ENCODE measurements around the gene VAPA. TPM values are rescaled to one million over a fixed set of nuclear protein-coding genes. Genes with fewer than 3 reads are reported as not detected.

Gene VAPA
- total and polyA plus RNA-seq, 8 donors: 182 to 220 (median 205) TPM

DNA sequence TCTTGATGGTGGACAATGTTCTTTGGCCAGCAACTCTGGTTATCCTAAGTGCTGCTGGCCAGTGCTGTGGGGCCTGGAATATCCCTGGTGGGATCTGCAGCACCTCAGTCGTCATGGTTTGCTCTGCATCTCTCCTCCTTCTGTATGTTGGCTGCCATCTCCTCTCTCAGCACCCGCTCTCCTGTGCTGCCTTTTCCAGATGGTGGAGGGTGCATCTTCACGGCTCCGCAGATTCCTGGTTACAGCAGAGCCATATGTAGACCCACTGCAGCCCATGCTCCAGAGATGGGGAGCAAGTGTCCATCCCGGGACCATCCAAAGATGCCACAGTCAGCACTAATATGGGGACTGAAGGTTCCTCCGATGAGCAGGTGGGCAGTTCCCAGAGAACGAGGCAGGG is 90.0 kb downstream of the VAPA start:
- TF ChIP-seq, protein P1, sequence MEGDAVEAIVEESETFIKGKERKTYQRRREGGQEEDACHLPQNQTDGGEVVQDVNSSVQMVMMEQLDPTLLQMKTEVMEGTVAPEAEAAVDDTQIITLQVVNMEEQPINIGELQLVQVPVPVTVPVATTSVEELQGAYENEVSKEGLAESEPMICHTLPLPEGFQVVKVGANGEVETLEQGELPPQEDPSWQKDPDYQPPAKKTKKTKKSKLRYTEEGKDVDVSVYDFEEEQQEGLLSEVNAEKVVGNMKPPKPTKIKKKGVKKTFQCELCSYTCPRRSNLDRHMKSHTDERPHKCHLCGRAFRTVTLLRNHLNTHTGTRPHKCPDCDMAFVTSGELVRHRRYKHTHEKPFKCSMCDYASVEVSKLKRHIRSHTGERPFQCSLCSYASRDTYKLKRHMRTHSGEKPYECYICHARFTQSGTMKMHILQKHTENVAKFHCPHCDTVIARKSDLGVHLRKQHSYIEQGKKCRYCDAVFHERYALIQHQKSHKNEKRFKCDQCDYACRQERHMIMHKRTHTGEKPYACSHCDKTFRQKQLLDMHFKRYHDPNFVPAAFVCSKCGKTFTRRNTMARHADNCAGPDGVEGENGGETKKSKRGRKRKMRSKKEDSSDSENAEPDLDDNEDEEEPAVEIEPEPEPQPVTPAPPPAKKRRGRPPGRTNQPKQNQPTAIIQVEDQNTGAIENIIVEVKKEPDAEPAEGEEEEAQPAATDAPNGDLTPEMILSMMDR (IDR thresholded peaks at IDR 0.05): no peak
- intact Hi-C loops (cut with DNase I): no loop called here

DNA sequence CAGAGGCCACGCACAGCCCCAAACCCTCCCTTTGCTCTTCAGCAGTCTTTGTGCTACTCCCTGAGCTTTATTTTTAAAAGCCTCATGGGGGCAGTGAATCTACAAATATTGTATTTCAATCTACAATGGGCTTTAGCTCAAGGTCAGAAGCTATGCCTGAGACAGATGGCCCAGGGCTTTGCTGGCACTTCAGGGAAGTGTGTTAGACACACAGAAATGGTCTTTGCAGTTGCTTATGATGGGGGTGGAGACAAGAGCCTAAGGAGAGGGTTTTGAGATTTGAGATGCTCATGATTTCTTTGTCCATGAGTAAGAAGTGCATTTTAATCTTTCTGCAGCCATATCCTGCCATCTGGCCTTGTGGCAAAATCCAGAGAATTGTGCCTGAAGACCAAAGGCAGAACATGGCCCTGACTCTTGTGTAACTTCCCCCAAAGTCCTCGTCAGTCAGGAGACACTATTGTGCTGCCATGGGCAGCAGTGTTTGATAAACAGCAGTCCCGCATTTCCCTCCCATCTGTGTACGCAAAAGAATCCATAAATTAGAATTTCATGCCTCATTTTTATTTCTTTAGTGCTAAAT is 92.6 kb downstream of the VAPA start:
- ATAC-seq: peak; percentile 71
- TF ChIP-seq, protein P1 (IDR thresholded peaks at IDR 0.05): peak in 1 of 2 donors; percentile 29
- Histone ChIP-seq H3K9me3 (no peaks in the 10 kb centered on the region), H3K27ac (no peak overlapping the region), H3K4me1 (peaks cover 0 to 29% of the 10 kb centered on the region in 2 donors), H3K4me3 (no peak overlapping the region), H3K36me3 (no peaks in the 10 kb centered on the region), H3K27me3 (no peaks in the 10 kb centered on the region)
- no peak for DNase-seq
- intact Hi-C loops (cut with DNase I): no loop called here

More for the DNA sequence above, 90.0 kb downstream of the VAPA start:
- Histone ChIP-seq H3K27ac (no peak overlapping the region), H3K4me1 (peaks cover 0 to 25% of the 10 kb centered on the region in 2 donors), H3K27me3 (no peaks in the 10 kb centered on the region), H3K36me3 (no peaks in the 10 kb centered on the region), H3K4me3 (no peak overlapping the region), H3K9me3 (peaks cover 0 to 14% of the 10 kb centered on the region in 2 donors)
- DNase-seq: no peak
- no peak for ATAC-seq

DNA sequence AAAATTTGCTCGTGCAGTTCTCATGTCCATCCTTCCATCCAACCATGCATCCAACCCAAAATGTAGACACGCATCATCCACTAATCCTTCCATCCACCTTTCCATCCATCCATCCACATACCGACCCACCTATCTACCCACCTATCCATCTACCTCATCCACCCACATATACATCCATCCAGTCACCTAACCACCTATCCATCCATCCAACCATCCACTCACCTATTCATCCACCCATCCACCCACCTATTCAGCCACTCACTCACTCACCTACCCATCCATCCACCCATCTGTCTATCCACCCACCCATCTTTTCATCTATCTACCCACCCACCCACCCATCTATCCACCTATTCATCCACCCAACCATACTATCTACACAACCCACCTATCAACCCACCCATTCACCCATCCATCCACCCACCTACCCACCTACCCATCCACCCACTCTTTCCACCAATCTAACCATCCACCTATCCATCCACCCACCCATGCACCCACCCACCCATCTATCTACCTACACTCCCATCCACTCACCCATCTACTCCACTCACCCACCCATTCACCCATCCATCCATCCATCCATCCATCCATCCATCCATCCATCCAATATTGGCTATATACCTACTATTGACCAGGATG is 94.3 kb downstream of the VAPA start:
- Histone ChIP-seq H3K27me3 (no peaks in the 10 kb centered on the region), H3K4me3 (no peak overlapping the region), H3K27ac (no peak overlapping the region), H3K9me3 (no peaks in the 10 kb centered on the region), H3K36me3 (no peaks in the 10 kb centered on the region), H3K4me1 (peaks cover 0 to 26% of the 10 kb centered on the region in 2 donors)
- DNase-seq (no peak), ATAC-seq (no peak)
- intact Hi-C loops (cut with DNase I): no loop called here
- TF ChIP-seq, protein P1 (IDR thresholded peaks at IDR 0.05): no peak

Other genes starting within 250 kb of the VAPA start
- 100 to 1,000 TPM; 115 to 135 TPM for gene RAB31, start 205.7 kb upstream of the VAPA start, total RNA-seq
- 10 to 100 TPM; 30.3 to 41.6 (median 34.0) TPM for gene RAB31, start 205.7 kb upstream of the VAPA start, polyA plus RNA-seq (ENCODE audit: insufficient read length in 6 of 6)
- under 1 TPM; 0.09 to 0.18 TPM for gene TXNDC2, start 28.0 kb upstream of the VAPA start, total RNA-seq
- under 1 TPM in 5 of 6 donors, not detected in 1; 0.08 to 0.36 (median 0.20) TPM for gene TXNDC2, start 28.0 kb upstream of the VAPA start, polyA plus RNA-seq (ENCODE audit: insufficient read length in 6 of 6)